ENCODE measurements around the gene PCK1.

Gene PCK1

DNA sequence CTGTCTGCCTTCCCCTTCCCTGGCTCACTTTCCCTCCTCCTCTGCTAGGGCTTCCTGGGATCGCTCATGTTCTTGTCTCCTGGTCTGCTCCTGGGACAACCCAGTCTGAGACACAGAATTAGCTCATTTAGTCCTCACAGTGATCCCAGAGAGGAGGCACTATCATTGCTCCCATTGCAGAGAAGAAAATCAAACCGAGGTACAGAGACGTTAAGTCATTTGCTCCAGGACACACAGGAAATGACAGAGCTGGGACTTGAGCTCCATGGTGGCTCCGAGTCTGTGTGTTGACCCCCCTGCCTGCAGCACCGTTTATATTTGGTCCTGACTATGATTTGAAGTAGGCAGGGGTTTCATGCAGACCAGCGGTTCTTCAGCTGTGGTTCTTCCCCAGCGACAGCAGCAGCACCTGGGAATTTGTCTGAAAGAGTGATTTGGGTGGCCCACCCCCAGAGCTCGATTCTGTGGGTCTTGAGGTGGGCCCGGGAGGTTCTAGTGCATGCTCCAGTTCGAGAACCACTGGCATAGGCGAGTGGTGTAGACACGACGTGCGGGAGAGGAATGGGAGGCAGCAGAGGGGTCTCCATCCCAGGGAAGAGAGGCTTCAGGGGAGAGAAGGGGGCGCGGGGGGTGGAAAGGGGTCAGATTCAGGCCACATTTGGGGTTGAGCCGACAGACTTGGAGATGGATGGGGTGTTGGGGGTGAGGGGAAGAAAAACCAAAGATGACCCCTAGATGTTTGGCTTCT lies 24.7 kb downstream of the PCK1 start:
- no peak overlapping the region for H3K4me3 ChIP-seq (replicated peaks in 1 of 2; ENCODE audit: low read depth in 2 of 2, low read length in 2 of 2)
- no peak for DNase-seq (ENCODE audit: low read depth in 2 of 2)
- TF ChIP-seq, protein P1, sequence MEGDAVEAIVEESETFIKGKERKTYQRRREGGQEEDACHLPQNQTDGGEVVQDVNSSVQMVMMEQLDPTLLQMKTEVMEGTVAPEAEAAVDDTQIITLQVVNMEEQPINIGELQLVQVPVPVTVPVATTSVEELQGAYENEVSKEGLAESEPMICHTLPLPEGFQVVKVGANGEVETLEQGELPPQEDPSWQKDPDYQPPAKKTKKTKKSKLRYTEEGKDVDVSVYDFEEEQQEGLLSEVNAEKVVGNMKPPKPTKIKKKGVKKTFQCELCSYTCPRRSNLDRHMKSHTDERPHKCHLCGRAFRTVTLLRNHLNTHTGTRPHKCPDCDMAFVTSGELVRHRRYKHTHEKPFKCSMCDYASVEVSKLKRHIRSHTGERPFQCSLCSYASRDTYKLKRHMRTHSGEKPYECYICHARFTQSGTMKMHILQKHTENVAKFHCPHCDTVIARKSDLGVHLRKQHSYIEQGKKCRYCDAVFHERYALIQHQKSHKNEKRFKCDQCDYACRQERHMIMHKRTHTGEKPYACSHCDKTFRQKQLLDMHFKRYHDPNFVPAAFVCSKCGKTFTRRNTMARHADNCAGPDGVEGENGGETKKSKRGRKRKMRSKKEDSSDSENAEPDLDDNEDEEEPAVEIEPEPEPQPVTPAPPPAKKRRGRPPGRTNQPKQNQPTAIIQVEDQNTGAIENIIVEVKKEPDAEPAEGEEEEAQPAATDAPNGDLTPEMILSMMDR (IDR thresholded peaks at IDR 0.05; ENCODE audit: low read depth, low read length), result no peak

DNA sequence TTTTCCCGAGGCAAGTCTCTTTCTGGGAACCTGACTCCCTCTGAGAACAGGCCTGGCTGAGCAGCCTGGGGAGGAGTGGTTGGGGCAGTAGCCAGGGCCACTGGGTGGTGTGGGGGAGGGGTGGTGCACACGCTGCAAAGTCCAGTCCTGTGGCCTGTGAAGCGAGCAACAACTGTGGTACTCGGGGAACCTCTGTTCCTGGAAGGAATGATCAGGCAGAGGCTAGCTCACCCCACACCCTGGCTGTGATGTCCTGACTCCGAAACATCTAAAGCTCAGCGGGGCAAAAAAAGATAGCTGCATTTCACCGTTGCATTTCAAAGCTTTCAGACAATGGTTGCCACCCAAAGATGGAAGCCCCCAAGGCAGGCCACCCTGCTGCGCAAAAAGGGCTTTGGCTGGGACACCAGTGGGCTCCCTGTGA lies 25.5 kb downstream of the PCK1 start:
- no peak for DNase-seq (ENCODE audit: low read depth in 2 of 2)
- TF ChIP-seq, protein P1 (IDR thresholded peaks at IDR 0.05; ENCODE audit: low read depth, low read length), result no peak
- H3K4me3 ChIP-seq (replicated peaks in 1 of 2; ENCODE audit: low read depth in 2 of 2, low read length in 2 of 2), result no peak overlapping the region

DNA sequence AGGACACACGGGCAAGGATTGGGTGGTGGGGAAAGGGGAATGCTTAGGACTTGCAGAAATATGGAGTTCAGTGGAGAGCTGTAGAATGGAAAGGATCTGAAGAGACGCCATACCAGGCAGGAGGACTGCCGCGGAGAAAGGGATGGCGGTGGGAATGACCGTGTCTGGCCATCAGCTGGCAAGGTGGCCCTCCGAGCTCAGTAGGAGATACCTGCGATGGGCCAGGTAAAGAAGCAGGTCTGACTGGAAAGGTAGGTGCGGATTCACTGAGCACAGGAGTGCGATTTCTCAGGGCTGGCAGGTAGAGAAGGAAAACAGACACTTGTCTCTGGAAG lies 26.0 kb downstream of the PCK1 start:
- DNase-seq (ENCODE audit: low read depth in 2 of 2), result no peak
- H3K4me3 ChIP-seq (replicated peaks in 1 of 2; ENCODE audit: low read depth in 2 of 2, low read length in 2 of 2), result no peak overlapping the region
- TF ChIP-seq, protein P1 (IDR thresholded peaks at IDR 0.05; ENCODE audit: low read depth, low read length), result no peak

DNA sequence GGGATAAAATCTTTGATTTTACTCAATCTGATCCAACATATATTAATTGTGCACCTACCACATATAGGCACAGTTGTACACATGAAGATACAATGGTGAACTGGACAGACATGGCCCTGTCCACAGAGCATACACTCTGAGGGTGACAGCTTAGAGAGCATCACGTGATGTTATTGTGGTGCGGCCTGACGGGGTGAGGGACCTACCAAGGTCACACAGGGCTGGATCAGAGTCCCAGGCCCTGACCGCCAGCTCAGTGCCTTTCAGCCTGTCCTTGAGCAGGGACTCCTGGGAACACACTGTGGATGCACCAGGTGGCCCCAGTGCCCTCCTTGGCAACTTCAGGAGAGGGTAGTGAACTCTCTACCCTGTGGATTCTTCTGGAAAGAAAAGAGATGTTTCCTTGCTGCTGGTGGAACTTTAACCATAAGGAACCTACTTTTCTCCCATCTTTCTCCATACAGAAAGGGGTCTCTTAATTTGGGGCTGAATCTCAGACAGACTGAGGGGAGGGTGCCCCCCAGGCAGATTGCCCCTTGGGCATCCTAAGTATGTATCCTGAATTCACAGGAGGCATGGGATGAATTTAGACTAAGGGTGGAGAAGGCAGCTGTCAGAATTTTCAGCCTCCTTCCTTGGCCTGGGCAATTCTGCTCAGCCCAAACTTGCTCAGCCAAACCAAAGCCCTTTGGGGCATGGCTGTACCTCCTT lies 26.5 kb downstream of the PCK1 start:
- DNase-seq (ENCODE audit: low read depth in 2 of 2), result no peak
- TF ChIP-seq, protein P1 (IDR thresholded peaks at IDR 0.05; ENCODE audit: low read depth, low read length), result no peak
- H3K4me3 ChIP-seq (replicated peaks in 1 of 2; ENCODE audit: low read depth in 2 of 2, low read length in 2 of 2), result no peak overlapping the region

DNA sequence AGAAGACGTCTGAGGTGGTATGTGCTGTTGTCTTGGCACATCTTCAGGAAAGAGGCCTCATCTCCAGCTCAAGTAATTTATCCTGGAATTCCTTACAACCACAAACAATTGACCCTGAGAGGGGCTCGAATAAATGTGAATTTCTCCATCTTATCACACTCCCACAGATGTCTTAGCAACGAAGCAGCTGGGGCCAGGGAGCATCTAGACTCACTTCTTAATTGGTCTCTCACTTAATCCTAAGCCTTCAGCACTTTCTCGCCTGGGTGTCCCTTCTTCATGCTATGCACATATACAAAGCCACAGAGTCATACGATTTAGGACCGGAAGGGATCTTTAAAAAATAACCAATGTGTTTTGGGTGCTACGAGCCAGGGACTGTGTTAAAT lies 27.1 kb downstream of the PCK1 start:
- no peak overlapping the region for H3K4me3 ChIP-seq (replicated peaks in 1 of 2; ENCODE audit: low read depth in 2 of 2, low read length in 2 of 2)
- DNase-seq (ENCODE audit: low read depth in 2 of 2), result no peak
- TF ChIP-seq, protein P1 (IDR thresholded peaks at IDR 0.05; ENCODE audit: low read depth, low read length), result no peak

DNA sequence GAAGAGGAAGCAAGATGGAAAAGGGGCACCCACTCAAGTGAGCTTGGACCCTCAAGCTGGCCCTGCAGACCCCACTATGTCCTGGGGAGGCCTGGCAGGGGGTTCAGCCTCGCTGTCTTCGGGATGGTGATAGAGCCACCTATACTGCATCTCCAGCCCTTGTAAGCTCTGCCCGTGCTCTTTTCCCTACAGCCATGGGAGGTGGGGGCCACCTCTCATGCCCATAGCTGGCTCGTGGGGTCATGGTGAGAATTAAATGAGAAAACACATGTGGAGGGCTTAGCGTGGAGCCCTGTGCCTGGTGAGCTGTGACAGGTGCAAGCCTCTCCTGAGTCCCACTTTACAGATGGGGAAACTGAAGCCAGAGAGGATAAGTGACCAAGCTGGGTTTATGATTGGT lies 27.7 kb downstream of the PCK1 start:
- TF ChIP-seq, protein P1 (IDR thresholded peaks at IDR 0.05; ENCODE audit: low read depth, low read length), result no peak
- no peak overlapping the region for H3K4me3 ChIP-seq (replicated peaks in 1 of 2; ENCODE audit: low read depth in 2 of 2, low read length in 2 of 2)
- DNase-seq (ENCODE audit: low read depth in 2 of 2), result no peak

Measured in cardiac fibroblast (primary cell).